NCI-H2171 treated with DMSO at 0.1 percent for 48 hours (cell line): ENCODE results near the gene DLG2.
A peak's percentile ranks its signal among the peaks of the same experiment; 100 is the strongest.
"Not testable (repeated sequence)": the region's sequence is repeated elsewhere in the genome, so short reads cannot be mapped to it uniquely, and the experiment has no call there.

Experiments
- DNase-seq: peaks from one replicate; lab custom pipeline; 2025; lab: John Stamatoyannopoulos, UW

DLG2 gene

DNA sequence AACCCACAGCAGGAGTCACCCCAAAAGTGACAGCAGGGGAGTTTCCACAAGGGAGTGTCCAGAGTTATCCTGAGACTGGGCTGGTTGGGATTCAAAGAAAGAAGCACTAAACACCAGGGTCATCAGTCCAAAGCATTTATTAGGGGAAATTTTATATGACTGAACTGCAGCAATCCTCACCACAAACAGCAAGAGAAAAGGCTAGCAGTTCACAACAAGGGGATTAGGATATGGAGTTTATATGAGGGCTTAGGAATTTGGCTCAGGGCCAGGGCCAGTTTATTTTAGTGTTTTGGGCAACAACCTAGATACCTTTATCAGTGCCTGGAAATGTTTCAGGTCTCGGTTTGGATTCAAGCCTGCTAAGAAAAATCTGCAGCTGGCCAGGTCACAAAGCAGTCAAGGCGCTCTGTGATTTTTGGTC lies 16.1 kb upstream of the DLG2 start:
- no peak for DNase-seq

DNA sequence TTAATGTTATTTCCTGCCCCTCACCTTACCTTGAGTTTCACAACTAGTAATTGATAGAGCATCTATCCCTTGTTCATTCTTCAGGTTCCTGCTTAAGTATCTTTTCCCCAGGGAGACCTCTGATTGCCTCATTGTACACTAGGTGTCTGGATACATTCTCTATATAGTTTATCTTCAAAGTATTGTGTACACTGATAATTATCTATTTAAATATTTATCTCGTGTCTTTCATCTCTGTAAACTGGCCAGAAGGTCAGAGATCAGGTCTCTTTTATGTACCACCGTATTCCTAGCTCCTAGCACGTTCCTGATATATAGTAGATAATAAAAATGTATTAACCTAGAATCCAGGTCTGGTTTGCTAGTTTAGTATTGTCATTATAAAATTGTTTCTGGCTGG lies 7.6 kb upstream of the DLG2 start:
- DNase-seq: no peak

DNA sequence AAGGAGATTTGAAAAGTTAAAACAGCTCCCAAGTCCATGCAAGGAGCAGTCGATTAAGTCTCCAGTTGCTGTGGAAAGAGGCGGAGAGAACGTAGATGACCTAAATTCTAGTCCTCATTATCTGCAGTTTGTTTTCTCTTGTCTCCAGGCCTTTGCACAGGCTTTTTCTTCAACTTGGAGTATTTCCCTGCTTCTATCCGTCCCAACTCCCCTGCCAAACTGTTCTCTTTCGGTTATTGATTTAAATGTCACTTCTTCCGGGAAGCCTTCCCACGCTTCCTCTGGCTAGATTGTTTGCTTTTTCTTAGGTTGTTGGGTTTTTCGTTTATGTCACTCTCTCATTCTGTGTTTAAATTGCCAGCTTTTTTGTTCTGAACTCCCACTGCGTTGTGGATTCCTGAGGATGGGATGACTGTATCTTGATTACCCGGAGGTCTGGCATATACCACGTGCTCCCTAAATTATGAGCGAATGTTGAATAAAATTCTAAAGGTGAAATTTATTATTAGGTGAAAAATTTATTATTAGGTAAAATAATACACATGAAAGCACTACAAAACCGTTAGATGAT lies 1.7 kb upstream of the DLG2 start:
- no peak for DNase-seq

DNA sequence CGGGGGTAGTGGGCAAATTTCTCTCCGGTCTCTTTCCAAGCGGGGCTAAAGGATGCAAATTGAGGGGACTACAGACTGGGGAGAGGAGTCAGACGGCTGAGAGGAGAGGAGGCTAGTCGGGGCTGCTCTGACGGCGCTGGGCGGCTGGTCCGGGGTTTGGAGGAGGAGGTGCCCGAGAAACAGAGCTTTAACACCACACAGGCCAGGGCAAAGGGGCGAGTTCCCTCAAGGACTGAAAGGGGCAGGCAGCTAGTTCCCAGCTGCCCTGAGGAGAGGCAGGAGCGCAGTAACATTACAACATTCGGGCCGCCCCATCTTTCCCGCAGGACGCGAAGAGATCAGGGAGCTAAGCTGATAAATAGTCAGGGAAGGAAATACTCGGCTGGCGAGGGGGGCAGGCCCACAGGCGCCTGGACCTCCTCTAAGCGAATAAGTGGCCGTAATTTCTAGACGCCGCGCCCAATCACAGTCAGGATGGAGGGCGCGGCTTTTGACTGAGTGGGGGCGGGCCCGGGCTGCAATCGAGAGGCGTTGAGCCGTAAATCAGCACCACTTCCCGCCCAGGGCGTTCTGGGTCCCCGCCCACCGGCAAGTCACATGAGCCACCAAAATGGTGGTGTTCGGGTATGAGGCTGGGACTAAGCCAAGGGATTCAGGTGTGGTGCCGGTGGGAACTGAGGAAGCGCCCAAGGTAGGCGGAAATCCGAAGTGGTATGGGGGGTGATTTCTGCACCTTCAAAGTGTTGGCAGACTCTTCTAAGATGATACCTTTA lies 1.0 kb upstream of the DLG2 start, which contains the start of gene TMEM126B:
Gene TMEM126B (plus strand): TSS at position 596 of the 773 bp plus-strand sequence. CDS start 15 bp downstream, at position 611.
- DNase-seq: peak; percentile 100

DNA sequence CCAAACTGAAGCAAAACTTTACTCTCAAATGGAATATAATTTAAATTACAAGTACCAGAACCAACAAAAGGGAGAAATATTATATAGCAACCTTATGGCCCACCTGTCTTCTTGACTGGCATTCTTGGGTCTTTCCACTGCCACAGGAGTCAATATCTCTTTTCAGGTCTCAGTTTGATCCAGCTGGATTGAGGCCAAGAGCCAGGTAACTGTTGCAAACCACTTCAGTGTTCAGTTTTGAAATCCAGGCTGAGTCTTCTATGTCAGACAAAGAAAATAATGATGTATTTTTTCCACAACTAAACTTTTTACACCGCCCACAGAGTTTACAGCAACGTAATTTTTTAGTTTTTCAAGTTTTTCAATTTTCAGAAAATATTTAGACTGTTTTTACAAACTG lies 648 bp downstream of the DLG2 start:
- peak; percentile 52 for DNase-seq

DNA sequence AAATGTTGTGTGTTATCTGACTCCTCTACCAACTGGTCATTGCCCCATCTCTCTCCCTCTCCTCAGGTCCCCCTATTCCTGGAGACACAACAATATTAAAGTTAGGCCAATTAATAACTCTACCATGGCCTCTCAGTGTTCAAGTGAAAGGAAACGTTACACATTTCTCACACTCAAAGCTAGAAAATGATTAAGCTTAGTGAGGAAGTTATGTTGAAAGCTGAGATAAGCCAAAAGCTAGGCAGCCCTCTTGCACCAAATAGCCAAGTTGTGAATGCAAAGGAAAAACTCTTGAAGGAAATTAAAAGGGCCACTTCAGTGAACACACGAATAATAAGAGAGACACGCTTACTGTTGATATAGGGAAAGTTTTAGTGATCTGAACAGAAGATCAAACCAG lies 6.9 kb downstream of the DLG2 start:
- DNase-seq: no peak

DNA sequence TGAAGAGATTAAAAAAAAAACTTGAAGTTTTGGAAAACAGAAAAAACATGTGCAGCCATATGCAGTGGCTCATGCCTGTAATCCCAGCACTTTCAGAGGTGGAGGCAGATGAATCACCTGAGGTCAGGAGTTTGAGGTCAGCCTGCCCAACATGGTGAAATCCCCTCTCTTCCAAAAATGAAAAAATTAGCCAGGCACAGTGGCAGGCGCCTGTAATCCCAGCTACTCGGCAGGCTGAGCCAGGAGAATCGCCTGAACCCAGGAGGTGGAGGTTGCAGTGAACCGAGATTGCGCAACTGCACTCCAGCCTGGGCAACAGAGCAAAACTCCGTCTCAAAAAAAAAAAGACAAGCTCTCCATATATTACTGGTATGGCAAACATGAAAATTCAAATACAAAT lies 7.6 kb downstream of the DLG2 start:
- no peak for DNase-seq

DNA sequence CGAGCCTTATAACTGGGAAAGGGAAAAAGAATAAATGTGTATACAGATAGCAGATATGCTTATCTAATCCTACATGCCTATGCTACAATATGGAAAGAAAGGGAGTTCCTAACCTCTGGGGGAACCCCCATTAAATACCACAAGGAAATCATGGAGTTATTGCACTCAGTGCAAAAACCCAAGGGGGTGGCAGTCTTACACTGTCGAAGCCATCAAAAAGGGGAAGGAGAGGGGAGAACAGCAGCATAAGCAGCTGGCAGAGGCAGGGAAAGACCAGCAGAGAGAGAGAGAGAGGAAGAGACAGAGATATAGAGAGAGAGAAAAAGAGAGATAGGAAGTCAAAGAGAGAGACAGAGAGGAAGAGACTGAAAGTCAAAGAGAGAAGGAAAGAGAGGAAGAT lies 15.5 kb downstream of the DLG2 start:
- DNase-seq: not testable (repeated sequence)

DNA sequence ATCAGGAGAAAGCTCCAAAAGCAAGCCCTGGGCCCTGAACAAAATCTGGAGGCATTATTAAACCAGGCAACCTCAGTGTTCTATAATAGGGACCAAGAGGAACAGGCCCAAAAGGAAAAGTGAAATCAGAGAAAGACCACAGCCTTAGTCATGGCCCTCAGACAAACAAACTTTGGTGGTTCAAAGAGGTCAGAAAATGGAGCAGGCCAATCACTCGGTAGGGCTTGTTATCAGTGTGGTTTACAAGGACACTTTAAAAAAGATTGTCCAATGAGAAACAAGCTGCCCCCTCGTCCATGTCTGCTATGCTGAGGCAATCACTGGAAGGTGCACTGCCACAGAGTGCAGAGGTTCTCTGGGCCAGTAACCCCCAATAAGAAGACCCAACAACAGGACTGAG lies 17.9 kb downstream of the DLG2 start:
- DNase-seq: not testable (repeated sequence)

DNA sequence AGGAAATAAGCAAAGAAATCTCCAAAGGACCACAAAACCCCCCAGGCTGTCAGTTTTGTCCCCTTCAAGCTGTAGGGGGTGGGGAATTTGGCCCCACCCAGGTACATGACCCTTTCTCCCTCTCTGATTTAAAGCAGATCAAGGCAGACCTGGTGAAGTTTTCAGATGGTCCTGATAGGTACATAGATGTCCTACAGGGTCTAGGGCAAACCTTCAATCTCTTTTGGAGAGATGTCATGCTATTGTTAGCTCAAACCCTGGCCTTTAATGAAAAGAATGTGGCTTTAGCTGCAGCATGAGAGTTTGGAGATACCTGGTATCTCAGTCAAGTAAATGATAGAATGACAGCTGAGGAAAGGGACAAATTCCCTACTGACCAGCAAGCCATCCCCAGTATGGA lies 18.5 kb downstream of the DLG2 start:
- not testable (repeated sequence) for DNase-seq

DNA sequence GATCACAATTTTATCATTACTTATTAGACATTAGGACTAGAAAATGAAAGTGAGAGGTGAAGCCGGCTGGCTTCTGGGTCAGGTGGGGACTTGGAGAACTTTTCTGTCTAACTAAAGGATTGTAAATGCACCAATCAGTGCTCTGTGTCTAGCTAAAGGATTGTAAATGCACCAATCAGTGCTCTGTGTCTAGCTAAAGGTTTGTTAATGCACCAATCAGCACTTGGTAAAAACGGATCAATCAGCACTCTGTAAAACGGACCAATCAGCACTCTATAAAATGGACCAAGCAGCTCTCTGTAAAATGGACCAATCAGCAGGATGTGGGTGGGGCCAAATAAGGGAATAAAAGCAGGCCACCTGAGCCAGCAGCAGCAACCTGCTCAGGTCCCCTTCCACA lies 20.9 kb downstream of the DLG2 start:
- not testable (repeated sequence) for DNase-seq

DNA sequence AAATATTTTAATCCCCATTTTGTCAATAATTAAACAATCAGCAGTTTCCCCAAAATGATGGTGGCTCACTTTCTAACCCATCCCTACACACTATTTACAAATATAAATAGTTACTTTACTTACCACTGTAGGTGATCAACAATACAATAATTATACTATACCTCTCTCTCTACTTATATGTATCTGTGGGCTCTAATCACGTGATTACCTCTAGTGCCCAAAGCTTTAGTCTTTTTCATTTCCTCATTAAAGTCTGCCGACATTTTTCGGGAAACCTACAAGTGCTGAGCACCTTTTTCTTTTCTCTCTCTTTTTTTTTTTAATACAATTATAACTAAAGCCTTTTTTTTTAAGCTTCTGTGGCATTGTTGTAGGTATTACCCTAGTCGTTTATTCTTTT lies 23.9 kb downstream of the DLG2 start:
- DNase-seq: no peak

DNA sequence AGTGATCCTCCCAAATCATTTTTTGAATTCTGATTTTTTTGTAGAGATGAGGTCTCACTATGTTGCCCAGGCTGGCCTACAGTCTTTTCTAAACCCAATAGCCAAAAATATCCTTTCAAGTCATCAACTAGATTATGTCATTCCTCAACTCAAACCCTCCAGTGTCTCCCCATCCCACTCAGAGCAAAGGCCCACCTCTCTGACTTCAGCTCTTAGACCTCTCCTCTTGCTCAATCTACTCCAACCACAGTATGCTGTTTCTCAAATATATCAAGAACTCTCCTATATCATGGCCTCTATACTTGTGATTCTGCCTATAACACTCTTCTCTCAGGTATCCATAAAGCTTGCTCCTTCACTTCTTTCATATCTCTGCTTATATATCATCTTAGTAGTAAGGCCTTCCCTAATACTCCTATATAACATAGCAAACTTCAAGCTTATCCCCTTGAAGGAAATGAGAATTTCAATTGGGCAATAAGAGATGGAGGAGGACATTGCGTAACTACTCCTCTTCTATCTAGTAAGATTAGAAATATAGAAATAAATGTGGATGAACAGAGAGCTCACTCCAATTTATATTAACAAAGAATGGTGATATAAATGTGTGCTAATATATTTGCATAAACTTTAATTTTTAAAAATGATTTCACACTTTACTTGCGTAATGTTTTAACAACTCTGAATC lies 24.5 kb downstream of the DLG2 start:
- no peak for DNase-seq

DNA sequence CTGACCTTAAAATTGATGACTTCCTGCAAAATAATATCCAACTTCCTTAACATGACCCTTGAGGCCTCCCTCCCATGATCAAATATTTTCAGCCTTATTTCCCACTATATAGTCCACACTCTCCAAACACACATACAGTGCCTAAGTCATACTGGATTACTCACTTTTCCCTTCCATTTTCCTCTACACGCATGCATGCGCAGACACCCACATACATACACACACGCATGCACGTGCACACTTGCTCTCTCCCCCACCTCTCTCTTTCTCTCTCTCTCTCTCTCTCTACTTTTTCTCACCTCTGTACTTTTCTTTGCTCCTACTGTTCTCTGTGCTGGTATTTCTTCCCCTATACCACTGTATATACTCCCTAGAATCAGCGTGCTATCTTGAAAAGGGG lies 28.1 kb downstream of the DLG2 start:
- no peak for DNase-seq

DNA sequence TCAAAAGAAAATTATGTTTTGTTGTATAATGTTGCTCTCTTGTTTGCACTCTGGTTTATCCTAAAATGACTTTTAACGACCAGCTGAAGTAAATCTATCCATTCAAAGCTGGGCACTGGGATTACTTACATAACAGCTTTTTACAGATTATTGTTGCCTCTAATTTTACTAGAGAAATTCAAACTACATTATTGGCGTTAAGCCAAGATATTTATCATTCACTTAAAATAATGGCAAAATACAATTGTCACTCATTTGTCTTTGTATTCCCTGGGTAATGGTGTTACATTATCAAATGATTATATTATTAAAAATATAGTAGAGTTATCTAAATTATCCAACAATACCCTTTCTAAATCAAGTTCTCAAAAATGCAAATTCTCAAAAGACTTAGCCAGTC lies 30.3 kb downstream of the DLG2 start:
- no peak for DNase-seq

DNA sequence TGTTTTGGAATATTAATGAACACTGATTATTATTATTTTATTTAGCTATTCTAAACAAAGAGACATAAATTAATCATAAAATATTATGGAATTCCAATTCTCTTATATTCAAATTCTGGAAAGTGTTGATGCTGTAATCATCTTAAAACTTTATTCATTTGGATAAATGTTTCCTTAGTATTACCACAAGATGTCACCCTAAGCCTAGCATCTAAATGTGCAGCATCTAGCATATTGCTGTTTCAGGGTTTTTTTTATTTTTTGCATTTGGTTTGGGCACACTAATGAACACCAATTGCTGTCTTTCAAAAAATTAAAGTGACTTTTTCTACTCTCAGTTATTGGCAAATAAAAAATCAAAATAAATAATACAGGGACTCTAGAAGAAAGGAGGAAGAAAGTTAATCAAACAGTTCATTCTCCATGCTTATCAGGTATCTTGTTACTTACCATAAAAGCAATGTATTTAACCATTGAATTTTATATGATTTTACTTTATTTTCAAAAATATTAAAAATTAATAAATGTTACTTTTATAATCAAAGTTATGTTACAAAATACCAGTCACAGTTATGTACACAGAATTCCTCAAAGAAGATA lies 31.8 kb downstream of the DLG2 start:
- DNase-seq: peak; percentile 89

DNA sequence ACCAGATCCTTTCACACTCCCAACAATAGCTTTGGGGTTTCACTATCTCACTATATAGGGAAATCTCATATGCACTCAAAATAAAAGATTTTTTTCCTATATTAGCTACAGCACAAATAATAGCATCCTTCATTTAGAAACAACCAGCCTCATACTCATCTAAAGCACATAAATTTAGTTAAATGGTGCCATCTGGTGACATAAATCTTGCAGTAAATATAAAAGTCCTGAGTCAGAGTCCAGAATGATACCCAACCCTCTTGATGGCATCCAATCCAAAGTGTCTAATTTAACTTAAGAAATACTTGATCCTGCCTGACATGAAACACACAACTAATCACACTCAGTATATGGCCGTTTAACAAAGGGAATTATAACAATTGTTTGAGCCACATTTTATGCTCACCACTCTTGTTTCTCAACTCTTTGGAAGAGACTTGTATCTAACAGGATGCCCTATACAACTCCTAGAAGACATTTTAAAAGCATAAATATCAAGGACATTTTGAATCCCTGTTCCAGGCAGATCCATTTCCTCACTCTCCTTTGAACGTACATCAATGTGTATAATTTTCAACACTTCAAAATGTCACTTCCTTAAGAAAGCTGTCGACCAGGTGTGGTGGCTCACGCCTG lies 36.2 kb downstream of the DLG2 start:
- peak; percentile 63 for DNase-seq

DNA sequence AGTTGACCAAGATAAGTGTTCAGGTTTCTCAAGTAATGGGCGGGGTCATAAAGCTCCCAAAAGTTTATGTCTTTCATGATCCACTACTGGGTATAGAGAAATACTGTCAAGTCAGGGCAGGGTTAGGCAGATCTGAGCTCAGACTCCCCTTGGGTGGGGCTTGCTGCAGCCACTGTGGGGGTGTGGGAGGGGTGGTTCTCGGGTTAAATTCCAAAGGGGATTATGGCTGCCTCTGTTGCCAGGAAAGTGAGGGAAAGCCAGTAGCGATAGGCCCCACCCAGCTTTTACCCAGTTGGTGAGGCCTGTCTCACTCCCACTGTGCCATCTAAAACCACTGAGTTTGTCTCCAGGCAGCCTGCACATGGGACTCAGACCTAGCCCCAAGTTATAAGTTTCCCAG lies 37.8 kb downstream of the DLG2 start:
- DNase-seq: no peak

DNA sequence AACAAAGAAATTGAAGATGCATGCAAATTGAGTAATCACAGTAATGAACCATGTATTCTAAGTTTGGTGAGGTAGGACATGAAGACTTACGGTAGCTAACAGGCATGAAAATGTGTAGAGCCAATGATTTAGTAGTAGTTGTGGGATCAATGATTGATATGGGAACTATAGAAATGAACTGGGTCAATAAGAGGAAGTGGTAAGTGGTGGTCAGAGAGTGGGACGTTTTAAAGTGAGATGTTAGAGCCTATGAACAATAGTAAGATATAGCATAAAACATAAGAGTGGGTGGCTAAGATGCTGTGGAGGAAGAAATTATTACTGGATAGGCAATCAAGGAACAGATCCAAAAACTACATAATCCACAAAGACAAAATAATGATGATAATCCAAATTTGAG lies 45.0 kb downstream of the DLG2 start:
- no peak for DNase-seq

DNA sequence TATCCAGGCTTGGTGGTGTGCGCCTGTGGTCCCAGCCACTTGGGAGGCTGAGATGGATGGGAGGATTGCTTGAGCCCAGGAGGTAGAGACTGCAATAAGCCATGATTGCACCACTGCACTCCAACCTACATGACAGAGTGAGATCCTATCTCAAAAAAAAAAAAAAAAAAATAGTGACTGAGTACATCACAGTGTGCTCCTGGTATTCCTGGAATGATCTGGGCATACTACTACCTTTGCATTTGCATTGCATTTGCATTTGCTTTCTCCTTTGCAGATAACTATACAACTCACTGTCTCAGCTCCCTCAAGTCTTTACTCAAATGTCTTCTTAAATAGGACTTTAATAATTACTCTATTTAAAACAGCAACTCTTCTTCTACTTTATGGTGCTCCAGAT lies 51.8 kb downstream of the DLG2 start:
- no peak for DNase-seq

DNA sequence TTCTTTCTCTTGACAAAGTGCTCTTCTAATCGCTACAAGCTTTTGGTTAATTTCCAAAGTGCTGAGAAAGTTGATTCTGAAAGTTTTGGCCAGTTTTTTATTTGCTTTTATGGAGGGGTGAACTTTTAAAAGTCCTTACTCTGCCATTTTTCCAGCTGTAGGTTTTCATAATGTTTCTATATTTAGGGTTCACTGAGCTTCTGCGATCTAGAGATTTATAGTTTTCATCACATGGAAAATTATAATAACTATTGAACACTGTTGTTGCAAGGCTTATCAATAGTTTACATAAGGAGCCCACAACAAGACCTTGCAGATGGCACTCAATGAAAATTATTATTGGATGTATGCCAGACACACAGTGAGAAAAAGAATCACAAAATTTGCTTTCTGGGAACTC lies 55.1 kb downstream of the DLG2 start:
- no peak for DNase-seq

DNA sequence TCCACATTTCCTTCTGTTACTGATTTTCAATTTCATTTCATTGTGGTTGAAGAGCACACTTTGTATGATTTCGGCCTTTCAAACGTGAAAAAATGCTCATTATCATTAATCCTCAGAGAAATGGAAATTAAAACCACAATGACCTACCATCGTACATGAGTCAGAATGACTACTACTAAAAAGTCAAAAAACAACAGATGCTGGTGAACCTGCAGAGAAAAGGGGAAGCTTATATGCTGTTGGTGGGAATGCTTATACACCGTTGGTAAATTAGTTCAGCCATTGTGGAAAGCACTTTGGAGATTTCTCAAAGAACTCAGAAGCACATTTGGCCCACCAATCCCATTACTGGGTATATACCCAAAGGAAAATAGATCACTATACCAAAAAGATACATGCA lies 57.6 kb downstream of the DLG2 start:
- DNase-seq: no peak
